GM23338 (cell line): ENCODE measurements around the gene MOB2. TPM values are rescaled to one million over a fixed set of nuclear protein-coding genes. Genes with fewer than 3 reads are reported as not detected.

Experiments
- ATAC-seq: fragments of 200-7000 bp; cut with Tn5 transposase; 3 replicates; pipeline ENCODE4 v1.9.1; 2020
- DNase-seq: peaks from one replicate; pipeline ENCODE4 v3.0.0-alpha.2; 2015; ENCODE audit warnings: low spot score
- H2AFZ ChIP-seq: fragments of 200-600 bp; sonication (generic); 2 replicates; pipeline ENCODE4 v1.8.0; 2016; ENCODE audit warnings: antibody characterized with exemption, mild to moderate bottlenecking, moderate library complexity
- H3F3A ChIP-seq: fragments of 200-600 bp; sonication (generic); replicated peaks from 2 replicates; pipeline ENCODE4 v1.8.0; 2017; ENCODE audit warnings: antibody characterized with exemption, mixed run types, low read depth
- H3K27ac ChIP-seq: fragments of 200-600 bp; sonication (generic); 2 replicates; pipeline ENCODE4 v1.6.1; 2016; ENCODE audit warnings: low read depth
- H3K27me3 ChIP-seq: fragments of 200-600 bp; sonication (generic); 2 replicates; pipeline ENCODE4 v1.8.0; 2016; ENCODE audit warnings: mild to moderate bottlenecking, mixed run types, moderate library complexity; ENCODE audit not compliant: insufficient read depth
- H3K36me3 ChIP-seq: fragments of 200-600 bp; sonication (generic); 2 replicates; pipeline ENCODE4 v1.8.0; 2016; ENCODE audit warnings: mild to moderate bottlenecking; ENCODE audit not compliant: insufficient read depth
- H3K4me1 ChIP-seq: fragments of 200-600 bp; sonication (generic); 2 replicates; pipeline ENCODE4 v1.8.0; 2016; ENCODE audit warnings: mild to moderate bottlenecking, moderate library complexity; ENCODE audit not compliant: insufficient read depth
- H3K4me2 ChIP-seq: fragments of 200-600 bp; sonication (generic); 2 replicates; pipeline ENCODE4 v1.7.1; 2017; ENCODE audit warnings: mixed run types
- H3K4me3 ChIP-seq: fragments of 200-600 bp; sonication (generic); 2 replicates; pipeline ENCODE4 v1.6.1; 2016; ENCODE audit warnings: mixed run types
- H3K79me2 ChIP-seq: fragments of 200-600 bp; sonication (generic); replicated peaks from 2 replicates; pipeline ENCODE4 v1.8.0; 2017; ENCODE audit warnings: mild to moderate bottlenecking; ENCODE audit not compliant: insufficient read depth
- H3K9me2 ChIP-seq: fragments of 200-600 bp; sonication (generic); 2 replicates; pipeline ENCODE4 v1.8.0; 2017; ENCODE audit not compliant: insufficient read depth
- H4K20me1 ChIP-seq: fragments of 200-600 bp; sonication (generic); replicated peaks from 2 replicates; pipeline ENCODE4 v1.8.0; 2017; ENCODE audit warnings: mild to moderate bottlenecking; ENCODE audit not compliant: insufficient read depth
- H3K27ac Mint-ChIP-seq: 2 replicates; pipeline ENCODE4 v1.8.0; 2020; ENCODE audit warnings: inconsistent platforms, mild to moderate bottlenecking, moderate library complexity, mixed read lengths
- H3K27me3 Mint-ChIP-seq: 3 replicates; pipeline ENCODE4 v1.8.0; 2022; ENCODE audit warnings: low read depth, mild to moderate bottlenecking, moderate library complexity, mixed read lengths, inconsistent platforms; ENCODE audit not compliant: insufficient read depth, poor library complexity
- H3K36me3 Mint-ChIP-seq: 3 replicates; pipeline ENCODE4 v1.8.0; 2021; ENCODE audit warnings: low read depth, mild to moderate bottlenecking, inconsistent platforms, moderate library complexity, mixed read lengths
- H3K4me1 Mint-ChIP-seq: 3 replicates; pipeline ENCODE4 v1.8.0; 2020; ENCODE audit warnings: mild to moderate bottlenecking, inconsistent platforms, mixed read lengths
- H3K4me3 Mint-ChIP-seq: 3 replicates; pipeline ENCODE4 v1.8.0; 2021; ENCODE audit warnings: moderate library complexity, mild to moderate bottlenecking, inconsistent platforms, mixed read lengths
- H3K9me3 Mint-ChIP-seq: 3 replicates; pipeline ENCODE4 v1.8.0; 2020; ENCODE audit warnings: moderate library complexity, mild to moderate bottlenecking, inconsistent platforms, mixed read lengths
- EZH2phosphoT487 ChIP-seq: fragments of 200-600 bp; sonication (generic); IDR thresholded peaks from one replicate; pipeline ENCODE4 v1.8.1; 2018; ENCODE audit warnings: antibody characterized with exemption; ENCODE audit not compliant: unreplicated experiment
- JUNB ChIP-seq: IDR thresholded peaks from one replicate; pipeline ENCODE4 v1.6.1; 2016; ENCODE audit warnings: antibody characterized with exemption; ENCODE audit not compliant: unreplicated experiment
- POLR2AphosphoS5 ChIP-seq: IDR thresholded peaks from 2 replicates; pipeline ENCODE4 v1.6.1; 2016; ENCODE audit warnings: antibody characterized with exemption, low read depth
- ZNF114 ChIP-seq: fragments of 250-450 bp; sonication (Bioruptor Pico); IDR thresholded peaks from 2 replicates; pipeline ENCODE4 v1.5.0; 2020; ENCODE audit warnings: mild to moderate bottlenecking, moderate library complexity
- ZNF331 ChIP-seq: fragments of 250-450 bp; sonication (Bioruptor Pico); IDR thresholded peaks from 2 replicates; pipeline ENCODE4 v1.5.0; 2020; ENCODE audit warnings: low read depth, mild to moderate bottlenecking, moderate library complexity
- ZNF462 ChIP-seq: fragments of 250-450 bp; sonication (Bioruptor Pico); IDR thresholded peaks from 2 replicates; pipeline ENCODE4 v1.5.0; 2020; ENCODE audit warnings: mild to moderate bottlenecking, moderate library complexity
- polyA plus RNA-seq: library from polyadenylated mRNA; unstranded; fragments of >200 nt; fragmentation: Nextera tagmentation; extraction: Ambion mirVana; gene quantifications from 2 replicates; pipeline ENCODE4 v1.2.1, GENCODE V29; 2016
- total RNA-seq: library from RNA; depleted of rRNA; stranded (reverse); fragments of >200 nt; shearing (Covaris generic); gene quantifications from 2 replicates; pipeline ENCODE4 v1.2.3, GENCODE V29; 2014
- TF ChIP-seq, protein P1 (sequence below): IDR thresholded peaks from 2 replicates; pipeline ENCODE4 v1.6.1; 2016; ENCODE audit warnings: antibody characterized with exemption

The MOB2 gene
- total and polyA plus RNA-seq, 2 experiments from 2014 or later: 10.1 to 19.7 TPM

DNA sequence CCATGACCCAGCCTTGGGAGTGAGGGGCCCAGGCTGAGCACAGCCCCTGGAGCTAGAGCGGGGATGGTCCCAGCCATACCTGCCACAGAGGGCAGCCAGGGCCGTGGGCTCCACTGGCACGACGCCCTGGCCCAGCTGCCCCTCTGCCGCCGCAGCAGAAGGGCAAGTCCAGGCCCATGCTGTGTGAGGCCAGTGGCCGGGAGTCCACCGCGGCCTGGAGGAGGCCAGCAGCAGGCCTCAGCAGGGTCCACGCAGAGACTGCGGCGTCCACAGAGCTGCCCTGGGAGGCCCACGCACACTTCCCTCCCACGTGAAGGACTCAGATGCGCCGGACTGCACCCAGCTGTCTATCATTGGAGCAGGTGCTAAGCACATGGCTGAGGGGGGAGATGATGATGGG is 23.5 kb downstream of the MOB2 start (continued):
- TF ChIP-seq ZNF462 (CRISPR knock-in tag): no peak
- TF ChIP-seq EZH2phosphoT487: no peak
- no peak for TF ChIP-seq POLR2AphosphoS5
- TF ChIP-seq JUNB: no peak
- TF ChIP-seq, protein P1, sequence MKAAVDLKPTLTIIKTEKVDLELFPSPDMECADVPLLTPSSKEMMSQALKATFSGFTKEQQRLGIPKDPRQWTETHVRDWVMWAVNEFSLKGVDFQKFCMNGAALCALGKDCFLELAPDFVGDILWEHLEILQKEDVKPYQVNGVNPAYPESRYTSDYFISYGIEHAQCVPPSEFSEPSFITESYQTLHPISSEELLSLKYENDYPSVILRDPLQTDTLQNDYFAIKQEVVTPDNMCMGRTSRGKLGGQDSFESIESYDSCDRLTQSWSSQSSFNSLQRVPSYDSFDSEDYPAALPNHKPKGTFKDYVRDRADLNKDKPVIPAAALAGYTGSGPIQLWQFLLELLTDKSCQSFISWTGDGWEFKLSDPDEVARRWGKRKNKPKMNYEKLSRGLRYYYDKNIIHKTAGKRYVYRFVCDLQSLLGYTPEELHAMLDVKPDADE: no peak
- no peak for TF ChIP-seq ZNF331 (CRISPR knock-in tag)

DNA sequence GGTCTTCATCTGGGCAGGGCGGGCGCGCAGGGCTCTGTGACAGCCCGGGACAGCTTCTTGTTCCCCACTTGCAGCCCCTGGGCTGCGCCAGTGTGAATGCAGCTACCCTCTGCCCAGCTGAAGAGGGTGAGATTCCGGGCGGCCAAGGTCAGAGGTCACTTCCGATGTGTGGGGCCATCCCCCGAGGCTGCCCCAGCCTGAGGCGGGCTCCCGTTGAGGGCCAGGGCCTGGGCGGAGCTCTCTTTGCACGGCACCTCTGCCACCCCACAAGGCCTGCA is 23.9 kb downstream of the MOB2 start:
- Mint-ChIP-seq H3K4me1 (peaks cover 6% of the 10 kb centered on the region), H3K4me3 (no peak overlapping the region), H3K36me3 (no peaks in the 10 kb centered on the region), H3K9me3 (no peaks in the 10 kb centered on the region), H3K27ac (no peak overlapping the region), H3K27me3 (peaks cover 3% of the 10 kb centered on the region)
- ATAC-seq: no peak
- Histone ChIP-seq H3K9me2 (no peaks in the 10 kb centered on the region), H3K4me1 (0 out of 2 replicates have a peak, but pooled peaks cover 2% of the 10 kb centered on the region), H4K20me1 (no peaks in the 10 kb centered on the region), H3F3A (no peaks in the 10 kb centered on the region), H2AFZ (no peak overlapping the region), H3K27ac (no peak overlapping the region), H3K4me3 (no peak overlapping the region), H3K4me2 (no peak overlapping the region), H3K27me3 (no peaks in the 10 kb centered on the region), H3K36me3 (no peaks in the 10 kb centered on the region), H3K79me2 (no peaks in the 10 kb centered on the region)
- no peak for DNase-seq
- TF ChIP-seq JUNB (no peak), ZNF462 (CRISPR knock-in tag) (no peak), ZNF331 (CRISPR knock-in tag) (no peak), ZNF114 (CRISPR knock-in tag) (no peak), POLR2AphosphoS5 (no peak), EZH2phosphoT487 (no peak)
- TF ChIP-seq, protein P1: no peak
